ENCODE data around the gene HIGD1C.
A peak's percentile ranks its signal among the peaks of the same experiment; 100 is the strongest.
"Not testable (repeated sequence)": the region's sequence is repeated elsewhere in the genome, so short reads cannot be mapped to it uniquely, and the experiment has no call there.

Gene HIGD1C

GRCh38 chr12:50934371-50934851, 17.9 kb upstream of the HIGD1C start:
- DNase-seq: no peak

- DNase-seq: no peak
These were observed 17.1 kb upstream of the HIGD1C start for GRCh38 chr12:50934981-50935807.

- no peak for DNase-seq
These were observed 15.4 kb upstream of the HIGD1C start for GRCh38 chr12:50936821-50937530.

- no peak for DNase-seq
These were observed 14.7 kb upstream of the HIGD1C start for GRCh38 chr12:50937653-50938052.

GRCh38 chr12:50947933-50948626, 4.3 kb upstream of the HIGD1C start:
- no peak for DNase-seq

GRCh38 chr12:50948798-50949197, 3.5 kb upstream of the HIGD1C start:
- DNase-seq: no peak

- no peak for DNase-seq
These were observed 2.5 kb upstream of the HIGD1C start for GRCh38 chr12:50949801-50950302.

- no peak for DNase-seq
These were observed 1.2 kb upstream of the HIGD1C start for GRCh38 chr12:50951112-50951511.

GRCh38 chr12:50953047-50953446, 703 bp downstream of the HIGD1C start:
- DNase-seq: peak; percentile 25 to 44

- DNase-seq: not testable (repeated sequence)
These were observed 2.4 kb downstream of the HIGD1C start for GRCh38 chr12:50954789-50955188.

- no peak for DNase-seq
These were observed 2.9 kb downstream of the HIGD1C start for GRCh38 chr12:50955288-50955687.

GRCh38 chr12:50955697-50956096, 3.4 kb downstream of the HIGD1C start:
- no peak for DNase-seq

- no peak for DNase-seq
These were observed 7.8 kb downstream of the HIGD1C start for GRCh38 chr12:50960130-50960529.

GRCh38 chr12:50961708-50962107, 9.4 kb downstream of the HIGD1C start:
- no peak for DNase-seq

GRCh38 chr12:50964432-50964831, 12.1 kb downstream of the HIGD1C start:
- DNase-seq: no peak

GRCh38 chr12:50971946-50972345, 19.6 kb downstream of the HIGD1C start:
- no peak for DNase-seq

GRCh38 chr12:50979369-50980052, 27.2 kb downstream of the HIGD1C start:
- no peak for DNase-seq

GRCh38 chr12:50980545-50980944, 28.2 kb downstream of the HIGD1C start:
- no peak for DNase-seq

GRCh38 chr12:50981319-50982239, 29.2 kb downstream of the HIGD1C start:
- peak in 1 of 2 experiments; percentile 8 for DNase-seq

GRCh38 chr12:50984586-50985298, 32.4 kb downstream of the HIGD1C start:
- DNase-seq: no peak

GRCh38 chr12:50985322-50985721, 33.0 kb downstream of the HIGD1C start:
- no peak for DNase-seq
